Endothelial cell (in vitro differentiated cells): ENCODE results near the gene LDLRAD2. TPM values are rescaled to one million over a fixed set of nuclear protein-coding genes. Genes with fewer than 3 reads are reported as not detected.
"Not testable (repeated sequence)": the region's sequence is repeated elsewhere in the genome, so short reads cannot be mapped to it uniquely, and the experiment has no call there.

Experiments
- DNase-seq: peaks from one replicate; pipeline ENCODE4 v3.0.0; 2021; ENCODE audit warnings: low spot score
- H3K27ac Mint-ChIP-seq: one replicate; pipeline ENCODE4 v1.8.0; 2021; ENCODE audit warnings: mixed read lengths, inconsistent platforms; ENCODE audit not compliant: unreplicated experiment
- H3K27me3 Mint-ChIP-seq: one replicate; pipeline ENCODE4 v1.8.0; 2021; ENCODE audit warnings: mild to moderate bottlenecking, moderate library complexity, mixed read lengths, inconsistent platforms; ENCODE audit not compliant: unreplicated experiment
- H3K36me3 Mint-ChIP-seq: one replicate; pipeline ENCODE4 v1.8.0; 2021; ENCODE audit warnings: mild to moderate bottlenecking, low read depth, mixed read lengths, inconsistent platforms; ENCODE audit not compliant: unreplicated experiment
- H3K4me1 Mint-ChIP-seq: one replicate; pipeline ENCODE4 v1.8.0; 2021; ENCODE audit warnings: mild to moderate bottlenecking, mixed read lengths, inconsistent platforms; ENCODE audit not compliant: unreplicated experiment
- H3K4me3 Mint-ChIP-seq: one replicate; pipeline ENCODE4 v1.8.0; 2021; ENCODE audit warnings: mild to moderate bottlenecking, mixed read lengths, inconsistent platforms; ENCODE audit not compliant: unreplicated experiment
- H3K9me3 Mint-ChIP-seq: one replicate; pipeline ENCODE4 v1.8.0; 2021; ENCODE audit warnings: mixed read lengths, inconsistent platforms; ENCODE audit not compliant: unreplicated experiment
- CTCF ChIP-seq: fragments of 200-600 bp; sonication (generic); IDR thresholded peaks from one replicate; pipeline ENCODE4 v1.5.0; 2021; ENCODE audit warnings: antibody characterized with exemption; ENCODE audit not compliant: unreplicated experiment
- long read RNA-seq: library from polyadenylated mRNA; unstranded; transcript quantifications from one replicate; pipeline ENCODE4 v2.0.0, GENCODE V29; 2020; ENCODE audit not compliant: unreplicated experiment
- total RNA-seq: library from RNA; stranded (reverse); fragmentation: NEBNext Ultra II Directional; extraction: Animal tissue kit (Norgen Biotek cat#: 25700); gene quantifications from one replicate; pipeline ENCODE4 v1.2.1, GENCODE V29; 2021; ENCODE audit not compliant: unreplicated experiment

The LDLRAD2 gene
- total RNA-seq: 1.3 TPM
- long read RNA-seq, partial matches to known transcripts: 0 of 2 reads
- long read RNA-seq, other reads (novel, unspliced or antisense): 2 of 2 reads

DNA sequence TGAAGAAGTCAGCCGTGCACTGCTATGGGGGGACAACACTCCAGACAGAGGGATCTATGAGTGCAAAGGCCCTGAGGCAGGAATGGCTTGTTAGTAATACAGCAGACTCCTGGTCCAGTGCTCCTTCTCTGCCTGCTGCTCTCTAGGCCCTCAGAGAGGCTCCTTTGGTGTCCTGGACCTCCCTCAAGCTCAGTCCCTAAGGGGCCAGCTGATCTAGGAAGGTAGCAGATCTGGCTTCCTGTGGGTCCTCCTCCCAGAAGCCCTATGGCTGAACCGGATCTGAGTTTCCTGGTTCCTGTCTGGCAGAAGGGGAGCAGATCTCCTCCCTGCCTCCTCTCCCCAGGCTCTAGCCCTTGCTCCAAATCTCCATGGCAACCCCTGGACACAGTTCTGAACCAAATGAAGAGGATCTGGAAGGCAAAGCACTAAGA lies at the start of gene LDLRAD2:
TSS of gene LDLRAD2 (plus strand) at position 391 of the 431 bp plus-strand sequence. CDS start 187 bp downstream, outside the sequence.
- no peak for TF ChIP-seq CTCF
- H3K4me3 Mint-ChIP-seq: peak within 1 kb of the TSS; percentile 33
- peaks cover 17% of the 10 kb centered on the region for H3K27me3 Mint-ChIP-seq
- peaks cover 23% of the 10 kb centered on the region for H3K4me1 Mint-ChIP-seq
- peak within 1 kb of the TSS; percentile 86 for H3K27ac Mint-ChIP-seq
- no peaks in the 10 kb centered on the region for H3K9me3 Mint-ChIP-seq
- peak; percentile 37 for DNase-seq
- H3K36me3 Mint-ChIP-seq: peaks cover 8% of the 10 kb centered on the region

- no peak for TF ChIP-seq CTCF
- Mint-ChIP-seq H3K27ac (no peak overlapping the region), H3K36me3 (no peaks in the 10 kb centered on the region), H3K4me3 (no peak overlapping the region), H3K4me1 (no peaks in the 10 kb centered on the region), H3K27me3 (no peaks in the 10 kb centered on the region), H3K9me3 (no peaks in the 10 kb centered on the region)
- DNase-seq: no peak
Observed at GRCh38 chr1:21763236-21763635, 48.8 kb upstream of the LDLRAD2 start.

- TF ChIP-seq CTCF: no peak
- no peak for DNase-seq
- Mint-ChIP-seq H3K36me3 (no peaks in the 10 kb centered on the region), H3K4me3 (no peak overlapping the region), H3K9me3 (no peaks in the 10 kb centered on the region), H3K27me3 (no peaks in the 10 kb centered on the region), H3K4me1 (no peaks in the 10 kb centered on the region), H3K27ac (no peak overlapping the region)
Observed at GRCh38 chr1:21763694-21764419, 48.2 kb upstream of the LDLRAD2 start.

- no peak for DNase-seq
- TF ChIP-seq CTCF: no peak
- Mint-ChIP-seq H3K36me3 (no peaks in the 10 kb centered on the region), H3K27ac (no peak overlapping the region), H3K4me3 (no peak overlapping the region), H3K4me1 (no peaks in the 10 kb centered on the region), H3K27me3 (no peaks in the 10 kb centered on the region), H3K9me3 (no peaks in the 10 kb centered on the region)
Observed at GRCh38 chr1:21764615-21765423, 47.2 kb upstream of the LDLRAD2 start.

DNA sequence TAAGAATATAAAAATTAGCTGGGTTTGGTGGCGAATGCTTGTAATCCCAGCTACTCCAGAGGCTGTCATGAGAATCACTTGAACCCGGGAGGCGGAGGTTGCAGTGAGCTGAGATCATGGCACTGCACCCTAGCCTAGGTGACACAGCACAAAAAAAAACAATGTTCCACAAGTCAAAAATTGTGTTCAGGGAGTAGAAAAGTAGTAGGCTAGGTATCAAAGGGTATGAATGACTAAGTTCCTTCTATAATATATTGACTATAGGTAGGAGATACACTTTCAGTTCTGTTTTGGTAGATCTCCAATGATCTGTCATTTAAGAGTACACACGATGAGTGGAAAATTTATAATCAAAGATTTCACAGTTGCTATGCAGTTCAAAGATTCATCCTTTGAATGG lies 45.9 kb upstream of the LDLRAD2 start:
- Mint-ChIP-seq H3K36me3 (no peaks in the 10 kb centered on the region), H3K4me3 (no peak overlapping the region), H3K27ac (peak overlapping the region; percentile 30), H3K4me1 (no peaks in the 10 kb centered on the region), H3K9me3 (no peaks in the 10 kb centered on the region), H3K27me3 (no peaks in the 10 kb centered on the region)
- no peak for TF ChIP-seq CTCF
- no peak for DNase-seq

- not testable (repeated sequence) for DNase-seq, H3K36me3 Mint-ChIP-seq, H3K27me3 Mint-ChIP-seq, H3K9me3 Mint-ChIP-seq, H3K27ac Mint-ChIP-seq, H3K4me1 Mint-ChIP-seq, H3K4me3 Mint-ChIP-seq
Observed at GRCh38 chr1:21767106-21767505, 45.0 kb upstream of the LDLRAD2 start.
